ENCODE measurements around the gene C6orf47. TPM values are rescaled to one million over a fixed set of nuclear protein-coding genes. Genes with fewer than 3 reads are reported as not detected.
A peak's percentile ranks its signal among the peaks of the same experiment; 100 is the strongest.
"Not testable (repeated sequence)": the region's sequence is repeated elsewhere in the genome, so short reads cannot be mapped to it uniquely, and the experiment has no call there.

The C6orf47 gene
- 19.0 to 19.3 TPM (median 19.2 TPM) in 3 replicates for total RNA-seq

DNA sequence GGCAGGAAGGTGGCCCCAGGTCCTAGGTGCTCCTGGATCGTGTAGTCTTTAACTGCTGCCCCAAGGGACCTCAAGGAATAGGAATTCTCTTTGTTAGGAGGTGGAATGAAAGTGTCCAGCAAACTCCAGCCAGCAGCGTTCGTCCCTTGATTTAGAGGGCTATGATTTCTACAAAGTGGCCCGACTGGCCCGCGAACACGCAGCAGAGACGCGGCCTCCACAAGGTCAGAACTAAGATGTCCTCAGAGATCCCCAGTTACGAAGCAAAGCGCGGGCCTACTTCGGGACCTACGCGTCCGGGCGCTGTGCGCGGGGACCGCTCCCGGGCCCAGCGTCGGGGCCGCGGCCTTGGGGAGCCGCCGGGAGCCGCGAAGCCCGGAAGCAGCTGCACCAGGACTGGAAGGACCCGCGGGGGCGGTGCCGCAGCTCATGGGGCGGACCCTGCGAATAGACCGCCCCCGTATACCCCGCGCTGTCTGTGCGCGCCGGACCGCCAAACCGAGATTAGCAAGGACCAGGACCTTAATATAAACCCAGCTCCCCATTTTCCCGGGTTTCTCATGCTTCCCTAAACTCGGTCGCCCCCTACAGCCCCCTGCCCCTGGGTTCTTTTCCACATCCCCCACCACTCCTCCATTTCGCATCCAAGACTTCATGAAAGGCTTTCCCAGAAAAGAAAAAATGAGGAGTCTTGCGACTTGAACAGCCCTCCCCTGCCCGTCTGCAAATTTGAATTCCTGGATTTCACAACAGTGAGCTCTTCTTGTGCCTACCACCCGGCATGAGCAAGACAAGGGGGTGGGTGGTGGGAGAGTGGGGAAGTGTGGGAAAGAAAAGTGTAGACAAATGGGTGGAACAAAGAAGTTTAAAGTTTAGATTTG, at the start of gene C6orf47:
Gene C6orf47, minus strand, starts transcription at position 398 of the 881 bp plus-strand sequence. CDS start 831 bp downstream, outside the sequence.
- peak within 1 kb of the TSS; percentile 94 for H3K27ac Mint-ChIP-seq
- H3K4me1 Mint-ChIP-seq = peaks cover 56% of the 10 kb centered on the region
- peak within 1 kb of the TSS; percentile 86 for H3K4me3 Mint-ChIP-seq
- H3K9me3 Mint-ChIP-seq = no peaks in the 10 kb centered on the region
- TF ChIP-seq, protein P1, sequence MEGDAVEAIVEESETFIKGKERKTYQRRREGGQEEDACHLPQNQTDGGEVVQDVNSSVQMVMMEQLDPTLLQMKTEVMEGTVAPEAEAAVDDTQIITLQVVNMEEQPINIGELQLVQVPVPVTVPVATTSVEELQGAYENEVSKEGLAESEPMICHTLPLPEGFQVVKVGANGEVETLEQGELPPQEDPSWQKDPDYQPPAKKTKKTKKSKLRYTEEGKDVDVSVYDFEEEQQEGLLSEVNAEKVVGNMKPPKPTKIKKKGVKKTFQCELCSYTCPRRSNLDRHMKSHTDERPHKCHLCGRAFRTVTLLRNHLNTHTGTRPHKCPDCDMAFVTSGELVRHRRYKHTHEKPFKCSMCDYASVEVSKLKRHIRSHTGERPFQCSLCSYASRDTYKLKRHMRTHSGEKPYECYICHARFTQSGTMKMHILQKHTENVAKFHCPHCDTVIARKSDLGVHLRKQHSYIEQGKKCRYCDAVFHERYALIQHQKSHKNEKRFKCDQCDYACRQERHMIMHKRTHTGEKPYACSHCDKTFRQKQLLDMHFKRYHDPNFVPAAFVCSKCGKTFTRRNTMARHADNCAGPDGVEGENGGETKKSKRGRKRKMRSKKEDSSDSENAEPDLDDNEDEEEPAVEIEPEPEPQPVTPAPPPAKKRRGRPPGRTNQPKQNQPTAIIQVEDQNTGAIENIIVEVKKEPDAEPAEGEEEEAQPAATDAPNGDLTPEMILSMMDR (IDR thresholded peaks at IDR 0.05; ENCODE audit: unreplicated experiment) = no peak
- DNase-seq (ENCODE audit: low spot score in 2 of 2, unreplicated experiment in 2 of 2) = peak; percentile 77 to 83
- H3K27me3 Mint-ChIP-seq (ENCODE audit: low read depth) = no peaks in the 10 kb centered on the region
- peaks cover 8% of the 10 kb centered on the region for H3K36me3 Mint-ChIP-seq

- H3K27me3 Mint-ChIP-seq (ENCODE audit: low read depth); H3K36me3 Mint-ChIP-seq; H3K27ac Mint-ChIP-seq; H3K4me3 Mint-ChIP-seq; DNase-seq (ENCODE audit: low spot score in 2 of 2, unreplicated experiment in 2 of 2); H3K9me3 Mint-ChIP-seq: not testable (repeated sequence)
- peaks cover 19% of the 10 kb centered on the region for H3K4me1 Mint-ChIP-seq
These were observed 48.6 kb upstream of the C6orf47 start for GRCh38 chr6:31709157-31709556.

GRCh38 chr6:31708224-31708623, 47.6 kb upstream of the C6orf47 start:
- Mint-ChIP-seq H3K4me1 (peaks cover 13% of the 10 kb centered on the region), H3K27me3 (ENCODE audit: low read depth) (no peaks in the 10 kb centered on the region), H3K4me3 (no peak overlapping the region), H3K36me3 (no peaks in the 10 kb centered on the region), H3K27ac (no peak overlapping the region), H3K9me3 (no peaks in the 10 kb centered on the region)
- no peak for DNase-seq (ENCODE audit: low spot score in 2 of 2, unreplicated experiment in 2 of 2)
- TF ChIP-seq, protein P1 (IDR thresholded peaks at IDR 0.05; ENCODE audit: unreplicated experiment) = no peak

DNA sequence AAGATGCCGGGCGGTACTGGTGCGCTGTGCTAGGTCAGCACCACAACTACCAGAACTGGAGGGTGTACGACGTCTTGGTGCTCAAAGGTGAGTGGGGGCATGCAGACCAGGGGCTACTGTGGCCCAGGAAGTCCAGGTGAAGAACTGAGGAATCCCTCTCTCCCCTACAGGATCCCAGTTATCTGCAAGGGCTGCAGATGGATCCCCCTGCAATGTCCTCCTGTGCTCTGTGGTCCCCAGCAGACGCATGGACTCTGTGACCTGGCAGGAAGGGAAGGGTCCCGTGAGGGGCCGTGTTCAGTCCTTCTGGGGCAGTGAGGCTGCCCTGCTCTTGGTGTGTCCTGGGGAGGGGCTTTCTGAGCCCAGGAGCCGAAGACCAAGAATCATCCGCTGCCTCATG, 47.1 kb upstream of the C6orf47 start:
- Mint-ChIP-seq H3K4me1 (peaks cover 10% of the 10 kb centered on the region), H3K9me3 (no peaks in the 10 kb centered on the region), H3K36me3 (no peaks in the 10 kb centered on the region), H3K4me3 (no peak overlapping the region), H3K27ac (no peak overlapping the region), H3K27me3 (ENCODE audit: low read depth) (no peaks in the 10 kb centered on the region)
- TF ChIP-seq, protein P1 (IDR thresholded peaks at IDR 0.05; ENCODE audit: unreplicated experiment) = no peak
- DNase-seq (ENCODE audit: low spot score in 2 of 2, unreplicated experiment in 2 of 2) = no peak

DNA sequence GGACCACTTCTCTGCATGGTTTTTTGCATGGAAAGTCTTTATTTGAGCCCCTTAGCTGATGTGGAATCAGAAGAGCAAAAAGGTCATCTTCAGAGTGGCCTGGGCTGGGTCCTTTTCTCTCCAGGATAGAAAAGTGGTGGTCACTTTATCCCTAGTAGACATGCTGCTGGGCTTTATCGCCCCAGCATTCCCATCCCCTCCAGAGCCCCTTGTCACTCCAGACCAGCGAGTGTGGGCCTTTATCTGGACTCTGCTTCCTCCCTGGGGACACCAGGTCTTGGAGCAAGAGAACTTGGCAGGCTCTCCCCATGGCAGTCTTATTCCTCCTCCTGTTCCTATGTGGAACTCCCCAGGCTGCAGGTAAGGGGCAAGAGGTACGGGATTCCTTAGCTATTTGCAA, 46.0 kb upstream of the C6orf47 start, which contains the start of gene LY6G6F:
Gene LY6G6F, plus strand, starts transcription at position 268 of the 400 bp plus-strand sequence. Its CDS starts 41 bp downstream, at position 309.
- no peaks in the 10 kb centered on the region for H3K9me3 Mint-ChIP-seq
- H3K36me3 Mint-ChIP-seq = no peaks in the 10 kb centered on the region
- no peak for DNase-seq (ENCODE audit: low spot score in 2 of 2, unreplicated experiment in 2 of 2)
- TF ChIP-seq, protein P1 (IDR thresholded peaks at IDR 0.05; ENCODE audit: unreplicated experiment) = no peak
- no peaks in the 10 kb centered on the region for H3K27me3 Mint-ChIP-seq (ENCODE audit: low read depth)
- no peak within 1 kb of the TSS for H3K27ac Mint-ChIP-seq
- H3K4me1 Mint-ChIP-seq = peaks cover 9% of the 10 kb centered on the region
- H3K4me3 Mint-ChIP-seq = no peak within 1 kb of the TSS

- no peaks in the 10 kb centered on the region for H3K27me3 Mint-ChIP-seq (ENCODE audit: low read depth)
These were observed 45.4 kb upstream of the C6orf47 start for GRCh38 chr6:31705931-31706330.

More at GRCh38 chr6:31705931-31706330, 45.4 kb upstream of the C6orf47 start:
- peaks cover 15% of the 10 kb centered on the region for H3K4me1 Mint-ChIP-seq
- TF ChIP-seq, protein P1 (IDR thresholded peaks at IDR 0.05; ENCODE audit: unreplicated experiment) = no peak
- DNase-seq (ENCODE audit: low spot score in 2 of 2, unreplicated experiment in 2 of 2) = no peak
- H3K36me3 Mint-ChIP-seq = no peaks in the 10 kb centered on the region
- H3K27ac Mint-ChIP-seq = no peak overlapping the region
- H3K9me3 Mint-ChIP-seq = no peaks in the 10 kb centered on the region
- no peak overlapping the region for H3K4me3 Mint-ChIP-seq
